ENCODE results near the gene RNF39.

The RNF39 gene

GRCh38 chr6:30116724-30117123, 41.2 kb upstream of the RNF39 start:
- Histone ChIP-seq H3K4me1 (ENCODE audit: low read length) (peaks cover 13% of the 10 kb centered on the region), H2AFZ (ENCODE audit: low read length) (no peak overlapping the region), H3K36me3 (replicated peaks; ENCODE audit: insufficient read depth, low read length) (no peaks in the 10 kb centered on the region), H3K27ac (ENCODE audit: low read length) (no peak overlapping the region), H3K9ac (ENCODE audit: low read length) (no peak overlapping the region), H3F3A (ENCODE audit: insufficient read depth, low read length) (peaks cover 9% of the 10 kb centered on the region; the same call in 1 of the 2 replicates), H3K79me2 (ENCODE audit: low read length) (no peaks in the 10 kb centered on the region), H3K4me3 (ENCODE audit: low read length) (no peak overlapping the region), H3K9me3 (replicated peaks; ENCODE audit: insufficient read depth, low read length) (no peaks in the 10 kb centered on the region), H3K27me3 (replicated peaks; ENCODE audit: insufficient read depth, low read length) (no peaks in the 10 kb centered on the region), H3K9me2 (replicated peaks; ENCODE audit: insufficient read depth, low read length) (no peaks in the 10 kb centered on the region), H4K20me1 (ENCODE audit: insufficient read depth, low read length) (no peaks in the 10 kb centered on the region), H3K4me2 (ENCODE audit: low read depth, low read length) (no peak overlapping the region)
- no peak for DNase-seq
- TF ChIP-seq CTCF (IDR thresholded peaks at IDR 0.05; ENCODE audit: low read length) = no peak
- no peak for TF ChIP-seq EZH2phosphoT487 (IDR thresholded peaks at IDR 0.05; ENCODE audit: low read length)
- no peak for TF ChIP-seq EZH2 (optimal IDR thresholded peaks at IDR 0.05; ENCODE audit: low read depth, low read length)

- no peaks in the 10 kb centered on the region for H3K9me3 ChIP-seq (replicated peaks; ENCODE audit: insufficient read depth, low read length)
- H3K4me2 ChIP-seq (ENCODE audit: low read depth, low read length) = peak overlapping the region; percentile 27; the same call in 1 of the 2 replicates
- TF ChIP-seq CTCF (IDR thresholded peaks at IDR 0.05; ENCODE audit: low read length) = no peak
- TF ChIP-seq EZH2phosphoT487 (IDR thresholded peaks at IDR 0.05; ENCODE audit: low read length) = no peak
- TF ChIP-seq EZH2 (optimal IDR thresholded peaks at IDR 0.05; ENCODE audit: low read depth, low read length) = no peak
- no peak for DNase-seq
- H3K4me3 ChIP-seq (ENCODE audit: low read length) = no peak overlapping the region
- H2AFZ ChIP-seq (ENCODE audit: low read length) = no peak overlapping the region
- H4K20me1 ChIP-seq (ENCODE audit: insufficient read depth, low read length) = no peaks in the 10 kb centered on the region
- peaks cover 9% of the 10 kb centered on the region; the same call in 1 of the 2 replicates for H3F3A ChIP-seq (ENCODE audit: insufficient read depth, low read length)
- H3K27ac ChIP-seq (ENCODE audit: low read length) = no peak overlapping the region
- peaks cover 13% of the 10 kb centered on the region for H3K4me1 ChIP-seq (ENCODE audit: low read length)
- no peaks in the 10 kb centered on the region for H3K9me2 ChIP-seq (replicated peaks; ENCODE audit: insufficient read depth, low read length)
- no peak overlapping the region for H3K9ac ChIP-seq (ENCODE audit: low read length)
- H3K36me3 ChIP-seq (replicated peaks; ENCODE audit: insufficient read depth, low read length) = no peaks in the 10 kb centered on the region
- H3K79me2 ChIP-seq (ENCODE audit: low read length) = no peaks in the 10 kb centered on the region
- H3K27me3 ChIP-seq (replicated peaks; ENCODE audit: insufficient read depth, low read length) = no peaks in the 10 kb centered on the region
Observed at GRCh38 chr6:30113841-30114240, 38.3 kb upstream of the RNF39 start.

GRCh38 chr6:30113003-30113759, 37.6 kb upstream of the RNF39 start, which contains the start of gene TRIM31:
Gene TRIM31, minus strand, starts transcription at chr6:30113090. Its CDS starts 285 bp downstream, at chr6:30112805.
- no peaks in the 10 kb centered on the region for H4K20me1 ChIP-seq (ENCODE audit: insufficient read depth, low read length)
- H3F3A ChIP-seq (ENCODE audit: insufficient read depth, low read length) = peaks cover 9% of the 10 kb centered on the region; the same call in 1 of the 2 replicates
- no peaks in the 10 kb centered on the region for H3K36me3 ChIP-seq (replicated peaks; ENCODE audit: insufficient read depth, low read length)
- peak within 1 kb of the TSS; percentile 27; the same call in 1 of the 2 replicates for H3K4me2 ChIP-seq (ENCODE audit: low read depth, low read length)
- TF ChIP-seq EZH2 (optimal IDR thresholded peaks at IDR 0.05; ENCODE audit: low read depth, low read length) = no peak
- H3K9ac ChIP-seq (ENCODE audit: low read length) = no peak within 1 kb of the TSS
- H2AFZ ChIP-seq (ENCODE audit: low read length) = no peak within 1 kb of the TSS
- H3K9me2 ChIP-seq (replicated peaks; ENCODE audit: insufficient read depth, low read length) = no peaks in the 10 kb centered on the region
- no peak within 1 kb of the TSS for H3K27ac ChIP-seq (ENCODE audit: low read length)
- DNase-seq = peak; percentile 80
- no peaks in the 10 kb centered on the region for H3K27me3 ChIP-seq (replicated peaks; ENCODE audit: insufficient read depth, low read length)
- no peaks in the 10 kb centered on the region for H3K79me2 ChIP-seq (ENCODE audit: low read length)
- H3K4me1 ChIP-seq (ENCODE audit: low read length) = peaks cover 13% of the 10 kb centered on the region
- H3K4me3 ChIP-seq (ENCODE audit: low read length) = no peak within 1 kb of the TSS
- no peaks in the 10 kb centered on the region for H3K9me3 ChIP-seq (replicated peaks; ENCODE audit: insufficient read depth, low read length)
